ENCODE results near the gene GMPPB. TPM values are rescaled to one million over a fixed set of nuclear protein-coding genes. Genes with fewer than 3 reads are reported as not detected.

The GMPPB gene
- total RNA-seq, 1 experiment from 2014 or later: 28.0 TPM

DNA sequence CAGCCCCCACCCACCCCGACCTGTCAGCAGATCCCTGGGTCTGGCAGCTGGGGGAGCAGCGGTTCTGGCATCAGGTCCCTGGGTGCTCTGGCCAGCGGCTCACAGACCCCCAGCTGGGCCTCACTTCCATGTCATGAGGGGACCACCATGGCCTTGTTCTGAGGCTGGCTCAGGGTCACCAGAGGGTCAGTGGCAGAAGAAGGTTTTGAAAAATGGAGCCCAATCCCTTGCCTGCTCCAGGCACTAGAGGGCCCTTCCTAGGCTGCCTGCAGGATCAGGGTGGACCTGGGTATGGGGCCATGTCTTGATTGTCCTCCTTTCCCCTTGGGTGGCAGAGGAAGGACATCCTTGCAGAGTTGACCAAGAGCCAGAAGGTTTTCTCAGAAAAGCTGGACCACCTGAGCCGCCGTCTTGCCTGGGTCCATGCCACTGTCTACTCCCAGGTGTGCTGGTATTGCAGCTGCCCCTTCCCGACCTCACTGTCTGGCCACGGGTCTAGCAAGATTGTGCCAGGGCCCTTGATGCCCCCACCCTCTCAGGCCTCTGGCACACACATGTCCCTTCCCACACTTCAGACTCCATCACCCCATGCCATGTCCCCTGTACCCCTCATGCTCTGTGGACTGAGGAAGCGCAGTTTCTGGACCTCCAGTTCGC lies 17.2 kb downstream of the GMPPB start:
- no peak overlapping the region for H3K27ac Mint-ChIP-seq
- ChIA-PET POLR2A (interaction anchor here (1.0 kb wide), 1 partner anchor 18 kb away, joined by 3 read pairs; no protein-coding TSS in a partner anchor), CTCF (no interaction called here)
- peaks cover 8% of the 10 kb centered on the region; the same call in 1 of the 2 replicates for H3K4me1 Mint-ChIP-seq
- ATAC-seq (no peak), DNase-seq (ENCODE audit: low spot score) (no peak)
- peaks cover under 1% of the 10 kb centered on the region for H3K36me3 Mint-ChIP-seq
- no peaks in the 10 kb centered on the region for H3K27me3 Mint-ChIP-seq (ENCODE audit: low read depth)
- no peak overlapping the region for H3K4me3 Mint-ChIP-seq
- TF ChIP-seq ATF3 (CRISPR knock-in tag; conservative IDR thresholded peaks at IDR 0.05) (no peak), GTF2I (CRISPR knock-in tag; conservative IDR thresholded peaks at IDR 0.05) (no peak), ZBTB21 (CRISPR knock-in tag; IDR thresholded peaks at IDR 0.05; ENCODE audit: borderline replicate concordance) (no peak), ZNF532 (CRISPR knock-in tag; IDR thresholded peaks at IDR 0.05; ENCODE audit: borderline replicate concordance) (no peak)
- TF ChIP-seq, protein P1, sequence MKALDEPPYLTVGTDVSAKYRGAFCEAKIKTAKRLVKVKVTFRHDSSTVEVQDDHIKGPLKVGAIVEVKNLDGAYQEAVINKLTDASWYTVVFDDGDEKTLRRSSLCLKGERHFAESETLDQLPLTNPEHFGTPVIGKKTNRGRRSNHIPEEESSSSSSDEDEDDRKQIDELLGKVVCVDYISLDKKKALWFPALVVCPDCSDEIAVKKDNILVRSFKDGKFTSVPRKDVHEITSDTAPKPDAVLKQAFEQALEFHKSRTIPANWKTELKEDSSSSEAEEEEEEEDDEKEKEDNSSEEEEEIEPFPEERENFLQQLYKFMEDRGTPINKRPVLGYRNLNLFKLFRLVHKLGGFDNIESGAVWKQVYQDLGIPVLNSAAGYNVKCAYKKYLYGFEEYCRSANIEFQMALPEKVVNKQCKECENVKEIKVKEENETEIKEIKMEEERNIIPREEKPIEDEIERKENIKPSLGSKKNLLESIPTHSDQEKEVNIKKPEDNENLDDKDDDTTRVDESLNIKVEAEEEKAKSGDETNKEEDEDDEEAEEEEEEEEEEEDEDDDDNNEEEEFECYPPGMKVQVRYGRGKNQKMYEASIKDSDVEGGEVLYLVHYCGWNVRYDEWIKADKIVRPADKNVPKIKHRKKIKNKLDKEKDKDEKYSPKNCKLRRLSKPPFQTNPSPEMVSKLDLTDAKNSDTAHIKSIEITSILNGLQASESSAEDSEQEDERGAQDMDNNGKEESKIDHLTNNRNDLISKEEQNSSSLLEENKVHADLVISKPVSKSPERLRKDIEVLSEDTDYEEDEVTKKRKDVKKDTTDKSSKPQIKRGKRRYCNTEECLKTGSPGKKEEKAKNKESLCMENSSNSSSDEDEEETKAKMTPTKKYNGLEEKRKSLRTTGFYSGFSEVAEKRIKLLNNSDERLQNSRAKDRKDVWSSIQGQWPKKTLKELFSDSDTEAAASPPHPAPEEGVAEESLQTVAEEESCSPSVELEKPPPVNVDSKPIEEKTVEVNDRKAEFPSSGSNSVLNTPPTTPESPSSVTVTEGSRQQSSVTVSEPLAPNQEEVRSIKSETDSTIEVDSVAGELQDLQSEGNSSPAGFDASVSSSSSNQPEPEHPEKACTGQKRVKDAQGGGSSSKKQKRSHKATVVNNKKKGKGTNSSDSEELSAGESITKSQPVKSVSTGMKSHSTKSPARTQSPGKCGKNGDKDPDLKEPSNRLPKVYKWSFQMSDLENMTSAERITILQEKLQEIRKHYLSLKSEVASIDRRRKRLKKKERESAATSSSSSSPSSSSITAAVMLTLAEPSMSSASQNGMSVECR (CRISPR knock-in tag; IDR thresholded peaks at IDR 0.05; ENCODE audit: borderline replicate concordance): no peak
- no peaks in the 10 kb centered on the region for H3K9me3 Mint-ChIP-seq

DNA sequence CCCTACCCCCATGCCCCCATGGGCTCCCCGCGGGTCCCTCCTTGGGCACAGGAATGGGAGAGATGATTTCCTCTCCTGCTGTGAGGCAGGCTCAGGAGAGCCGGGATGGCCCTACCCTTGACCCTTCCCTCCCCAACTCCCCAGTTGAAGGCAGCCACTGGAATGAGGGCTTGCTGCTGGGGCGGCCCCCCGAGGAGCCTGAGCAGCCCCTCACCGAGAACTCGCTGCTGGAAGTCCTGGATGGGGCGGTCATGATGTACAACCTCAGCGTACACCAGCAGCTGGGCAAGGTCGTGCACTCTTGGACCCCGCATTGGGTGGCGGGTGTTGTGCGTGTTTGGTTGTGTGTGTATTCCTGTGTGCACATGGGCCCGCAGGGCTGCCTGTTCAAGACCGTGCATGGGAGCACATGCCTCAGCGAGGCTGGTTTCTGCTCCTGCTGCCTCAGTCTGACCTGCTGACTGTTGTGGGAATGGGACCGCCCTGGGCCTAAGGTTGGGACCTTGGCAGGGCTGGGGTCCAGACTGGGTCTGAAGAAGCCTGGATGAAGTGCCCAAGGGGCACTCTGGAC lies 18.3 kb downstream of the GMPPB start:
- DNase-seq (ENCODE audit: low spot score) (no peak), ATAC-seq (no peak)
- Mint-ChIP-seq H3K4me3 (no peak overlapping the region), H3K4me1 (peaks cover 16% of the 10 kb centered on the region), H3K9me3 (no peaks in the 10 kb centered on the region), H3K27ac (no peak overlapping the region), H3K27me3 (ENCODE audit: low read depth) (no peaks in the 10 kb centered on the region), H3K36me3 (peaks cover 3% of the 10 kb centered on the region)
- CTCF ChIA-PET: no interaction called here
- POLR2A ChIA-PET: no interaction called here
- no peak for TF ChIP-seq ZNF532 (CRISPR knock-in tag; IDR thresholded peaks at IDR 0.05; ENCODE audit: borderline replicate concordance)
- TF ChIP-seq, protein P2, sequence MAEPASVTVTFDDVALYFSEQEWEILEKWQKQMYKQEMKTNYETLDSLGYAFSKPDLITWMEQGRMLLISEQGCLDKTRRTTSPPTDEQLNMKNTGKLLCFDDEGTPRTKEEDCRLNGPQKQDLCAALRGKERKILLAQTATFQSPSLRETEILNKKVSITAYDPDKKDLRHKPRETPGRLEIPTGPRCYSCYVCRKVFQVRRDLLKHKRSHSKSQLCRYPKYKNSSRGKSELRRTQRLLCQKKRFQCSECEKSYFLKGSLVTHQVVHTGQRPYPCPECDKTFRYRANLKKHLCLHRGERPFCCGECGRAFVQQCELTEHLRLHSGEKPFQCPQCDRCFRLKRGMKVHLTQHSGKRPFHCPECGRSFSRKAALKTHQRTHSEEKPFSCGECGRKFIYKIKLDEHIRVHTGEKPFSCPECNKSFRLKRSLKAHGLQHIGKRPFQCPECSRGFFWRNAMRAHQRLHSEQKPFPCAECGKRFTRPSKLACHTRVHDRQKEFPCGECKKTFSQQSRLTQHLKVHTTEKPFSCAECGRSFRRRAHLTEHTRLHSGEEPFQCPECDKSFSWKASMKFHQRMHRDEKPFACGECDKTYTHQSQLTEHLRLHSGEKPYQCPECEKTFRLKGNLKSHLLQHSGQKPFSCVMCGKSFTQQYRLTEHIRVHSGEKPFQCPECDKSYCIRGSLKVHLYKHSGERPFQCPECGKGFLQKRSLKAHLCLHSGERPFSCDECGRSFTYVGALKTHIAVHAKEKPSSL (CRISPR knock-in tag; conservative IDR thresholded peaks at IDR 0.05): no peak

Data from WTC11 (cell line).